Measurements from ENCODE around the gene GLB1L. TPM values are rescaled to one million over a fixed set of nuclear protein-coding genes. Genes with fewer than 3 reads are reported as not detected.

Gene GLB1L
- polyA plus RNA-seq, 1 donor (not counting 4 experiments of a cell fraction or from before 2014, with no cell fraction given) = 5.2 TPM

DNA sequence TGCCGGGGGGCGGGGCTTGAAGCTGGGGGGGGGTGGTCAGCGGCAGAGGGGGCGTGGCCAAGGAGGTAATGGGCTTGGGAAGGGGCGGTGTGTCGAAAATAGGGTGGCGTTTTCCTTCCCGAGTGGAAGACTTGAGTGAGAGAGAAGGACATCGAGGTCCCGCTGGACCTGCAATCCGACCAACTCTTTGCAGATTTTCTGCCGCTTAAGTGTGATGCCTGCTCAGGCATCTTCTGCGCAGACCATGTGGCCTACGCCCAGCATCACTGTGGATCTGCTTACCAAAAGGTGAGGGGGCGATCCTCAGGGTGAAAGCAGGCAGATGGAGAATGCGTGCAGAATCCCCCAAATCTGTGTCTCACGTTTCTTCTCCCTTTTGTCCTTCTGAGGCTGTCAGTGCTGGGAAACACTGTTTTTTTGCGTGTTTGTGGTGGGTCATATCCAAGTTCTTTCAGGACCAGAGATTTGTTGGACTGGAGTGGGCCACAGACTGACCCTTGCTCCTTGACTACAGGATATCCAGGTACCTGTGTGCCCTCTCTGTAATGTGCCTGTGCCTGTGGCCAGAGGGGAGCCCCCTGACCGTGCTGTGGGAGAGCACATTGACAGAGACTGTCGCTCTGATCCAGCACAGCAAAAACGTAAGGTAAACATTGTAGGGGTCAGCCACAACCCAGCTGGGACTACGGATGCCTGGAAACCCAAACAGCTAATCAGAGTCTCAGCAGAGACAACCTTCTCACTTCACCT, 37.9 kb downstream of the GLB1L start:
- Histone ChIP-seq H3K27ac (ENCODE audit: control insufficient read depth, insufficient read depth, low read length) (no peak overlapping the region), H3K9me1 (ENCODE audit: control insufficient read depth, extremely low read depth, insufficient read depth, low read length) (no peaks in the 10 kb centered on the region), H3K9ac (ENCODE audit: control insufficient read depth, extremely low read depth, insufficient read depth, low read length) (peak overlapping the region; percentile 26), H3K4me1 (ENCODE audit: control insufficient read depth, extremely low read depth, insufficient read depth, low read length) (peaks cover 16% of the 10 kb centered on the region), H3K4me3 (ENCODE audit: control insufficient read depth in 2 of 3, extremely low read depth in 1 of 3, insufficient read depth in 2 of 3, low read depth in 1 of 3, low read length in 3 of 3) (peak overlapping the region; percentile 45 to 63 (median 62)), H3K36me3 (ENCODE audit: control insufficient read depth in 2 of 2, extremely low read depth in 1 of 2, insufficient read depth in 2 of 2, low read length in 2 of 2) (peaks cover 10 to 17% of the 10 kb centered on the region in 2 experiments), H4K20me1 (ENCODE audit: control insufficient read depth, extremely low read depth, insufficient read depth, low read length) (no peaks in the 10 kb centered on the region), H3K27me3 (ENCODE audit: control insufficient read depth, extremely low read depth, insufficient read depth, low read length) (no peaks in the 10 kb centered on the region), H3K79me2 (ENCODE audit: control insufficient read depth, insufficient read depth, low read length) (no peaks in the 10 kb centered on the region), H2AFZ (ENCODE audit: control insufficient read depth, low read length) (peak overlapping the region; percentile 16), H3K9me3 (ENCODE audit: control insufficient read depth, low read depth, low read length) (no peaks in the 10 kb centered on the region), H3K4me2 (ENCODE audit: control insufficient read depth, extremely low read depth, insufficient read depth, low read depth, low read length) (peak overlapping the region; percentile 84)
- dilution Hi-C loops (cut with MboI; ENCODE audit: extremely low pct_ligation_motif_present, low sequenced_read_pairs) = no loop called here
- FAIRE-seq = no peak
- TF ChIP-seq EZH2 (IDR thresholded peaks at IDR 0.05; ENCODE audit: low read length) = no peak
- TF ChIP-seq, protein P1, sequence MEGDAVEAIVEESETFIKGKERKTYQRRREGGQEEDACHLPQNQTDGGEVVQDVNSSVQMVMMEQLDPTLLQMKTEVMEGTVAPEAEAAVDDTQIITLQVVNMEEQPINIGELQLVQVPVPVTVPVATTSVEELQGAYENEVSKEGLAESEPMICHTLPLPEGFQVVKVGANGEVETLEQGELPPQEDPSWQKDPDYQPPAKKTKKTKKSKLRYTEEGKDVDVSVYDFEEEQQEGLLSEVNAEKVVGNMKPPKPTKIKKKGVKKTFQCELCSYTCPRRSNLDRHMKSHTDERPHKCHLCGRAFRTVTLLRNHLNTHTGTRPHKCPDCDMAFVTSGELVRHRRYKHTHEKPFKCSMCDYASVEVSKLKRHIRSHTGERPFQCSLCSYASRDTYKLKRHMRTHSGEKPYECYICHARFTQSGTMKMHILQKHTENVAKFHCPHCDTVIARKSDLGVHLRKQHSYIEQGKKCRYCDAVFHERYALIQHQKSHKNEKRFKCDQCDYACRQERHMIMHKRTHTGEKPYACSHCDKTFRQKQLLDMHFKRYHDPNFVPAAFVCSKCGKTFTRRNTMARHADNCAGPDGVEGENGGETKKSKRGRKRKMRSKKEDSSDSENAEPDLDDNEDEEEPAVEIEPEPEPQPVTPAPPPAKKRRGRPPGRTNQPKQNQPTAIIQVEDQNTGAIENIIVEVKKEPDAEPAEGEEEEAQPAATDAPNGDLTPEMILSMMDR (optimal IDR thresholded peaks at IDR 0.05 in 1 of 3, IDR thresholded peaks at IDR 0.05 in 1 of 3, conservative IDR thresholded peaks at IDR 0.05 in 1 of 3; ENCODE audit: extremely low read depth in 1 of 3, insufficient read depth in 2 of 3, low read length in 3 of 3) = no peak
- no peak for DNase-seq (ENCODE audit: low read depth, low spot score)

DNA sequence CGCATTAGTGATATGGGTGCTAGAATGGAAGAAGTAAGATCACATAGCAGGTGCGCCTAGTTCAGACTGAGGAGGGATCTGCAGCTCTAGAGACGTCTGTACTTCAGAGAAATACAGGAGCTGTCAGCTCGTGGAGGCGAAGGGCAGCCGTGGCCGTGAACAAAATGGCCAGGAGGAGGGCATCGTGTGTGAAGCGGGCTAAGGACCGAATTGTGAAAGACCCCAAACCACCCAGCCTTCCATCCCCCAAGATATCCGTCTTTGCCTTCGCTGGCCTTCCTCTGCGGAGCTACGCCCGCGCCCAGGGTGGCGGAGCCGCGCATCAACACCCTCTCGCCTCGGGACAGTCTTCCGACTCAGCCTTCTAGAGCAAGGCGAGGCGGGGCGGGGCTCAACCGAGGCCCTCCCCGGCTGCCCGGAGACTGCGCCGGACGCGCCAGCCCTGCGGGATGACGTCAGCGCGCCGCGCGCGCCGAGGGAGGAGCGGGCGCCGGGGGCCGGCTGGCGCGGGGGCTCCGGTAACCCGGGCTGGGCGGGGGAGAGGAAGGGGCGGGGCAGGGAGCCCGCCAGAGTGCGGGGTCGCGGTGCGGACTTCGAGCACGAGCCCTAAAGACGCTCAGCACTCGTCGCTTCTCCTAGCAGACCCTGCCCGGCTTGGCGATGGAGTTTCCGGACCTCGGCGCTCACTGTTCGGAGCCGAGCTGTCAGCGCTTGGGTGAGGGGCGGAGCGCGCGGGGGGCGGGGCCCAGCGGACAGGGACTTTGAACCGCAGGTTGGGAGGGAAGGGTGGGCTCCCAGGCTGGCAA, 38.7 kb downstream of the GLB1L start, which contains the start of gene ZFAND2B:
ZFAND2B (plus strand) TSS at position 455 of the 806 bp plus-strand sequence; CDS start at position 661, 206 bp downstream.
- Histone ChIP-seq H3K4me1 (ENCODE audit: control insufficient read depth, extremely low read depth, insufficient read depth, low read length) (peaks cover 16% of the 10 kb centered on the region), H3K4me2 (ENCODE audit: control insufficient read depth, extremely low read depth, insufficient read depth, low read depth, low read length) (peak within 1 kb of the TSS; percentile 84), H3K79me2 (ENCODE audit: control insufficient read depth, insufficient read depth, low read length) (no peaks in the 10 kb centered on the region), H3K27me3 (ENCODE audit: control insufficient read depth, extremely low read depth, insufficient read depth, low read length) (no peaks in the 10 kb centered on the region), H3K9me1 (ENCODE audit: control insufficient read depth, extremely low read depth, insufficient read depth, low read length) (no peaks in the 10 kb centered on the region), H4K20me1 (ENCODE audit: control insufficient read depth, extremely low read depth, insufficient read depth, low read length) (no peaks in the 10 kb centered on the region), H2AFZ (ENCODE audit: control insufficient read depth, low read length) (peak within 1 kb of the TSS; percentile 90), H3K9ac (ENCODE audit: control insufficient read depth, extremely low read depth, insufficient read depth, low read length) (peak within 1 kb of the TSS; percentile 70), H3K36me3 (ENCODE audit: control insufficient read depth in 2 of 2, extremely low read depth in 1 of 2, insufficient read depth in 2 of 2, low read length in 2 of 2) (peaks cover 7 to 17% of the 10 kb centered on the region in 2 experiments), H3K4me3 (ENCODE audit: control insufficient read depth in 2 of 3, extremely low read depth in 1 of 3, insufficient read depth in 2 of 3, low read depth in 1 of 3, low read length in 3 of 3) (peak within 1 kb of the TSS; percentile 45 to 66 (median 62)), H3K27ac (ENCODE audit: control insufficient read depth, insufficient read depth, low read length) (peak within 1 kb of the TSS; percentile 51), H3K9me3 (ENCODE audit: control insufficient read depth, low read depth, low read length) (no peaks in the 10 kb centered on the region)
- dilution Hi-C loops (cut with MboI; ENCODE audit: extremely low pct_ligation_motif_present, low sequenced_read_pairs) = no loop called here
- TF ChIP-seq, protein P1 (optimal IDR thresholded peaks at IDR 0.05 in 1 of 3, IDR thresholded peaks at IDR 0.05 in 1 of 3, conservative IDR thresholded peaks at IDR 0.05 in 1 of 3; ENCODE audit: extremely low read depth in 1 of 3, insufficient read depth in 2 of 3, low read length in 3 of 3) = peak in 1 of 3 experiments; percentile 2
- TF ChIP-seq EZH2 (IDR thresholded peaks at IDR 0.05; ENCODE audit: low read length) = no peak
- DNase-seq (ENCODE audit: low read depth, low spot score) = no peak
- peak; percentile 17 for FAIRE-seq
